CD4-positive, alpha-beta T cell (primary cell): ENCODE data around the gene RARA. TPM values are rescaled to one million over a fixed set of nuclear protein-coding genes. Genes with fewer than 3 reads are reported as not detected.

ENCODE experiments used
- ATAC-seq: fragments of 200-7000 bp; cut with Tn5 transposase; one replicate; pipeline ENCODE4 v1.10.0; 2022; ENCODE audit warnings: mild to moderate bottlenecking; ENCODE audit not compliant: poor library complexity
- CTCF ChIA-PET: fragments of 350-600 bp; sonication (Branson Sonifier 250); formaldehyde crosslinking; loops from one replicate; lab custom pipeline; 2021; ENCODE audit warnings: antibody characterized with exemption, inconsistent platforms; lab: Charles Lee
- POLR2A ChIA-PET: fragments of 350-600 bp; sonication (Branson Sonifier 250); formaldehyde crosslinking; loops from one replicate; lab custom pipeline; 2021; ENCODE audit warnings: antibody characterized with exemption, inconsistent platforms; lab: Charles Lee
- DNase-seq, 14 experiments: peaks; one replicate each; pipeline ENCODE4 v3.0.0-alpha.2; 2013 to 2020; ENCODE audit warnings: mixed read lengths in 2 of 14
- H3K27ac ChIP-seq, 2 donors: one replicate each; pipeline versions ENCODE4 v1.5.1 to v1.7.0; 2013; ENCODE audit warnings: low read length in 2 of 2, low read depth in 1 of 2, mild to moderate bottlenecking in 1 of 2
- H3K27me3 ChIP-seq, 2 experiments: 1 replicate in 1 of 2; 2 replicates in 1 of 2; pipeline versions ENCODE4 v1.6.1 to v1.7.0; 2013; ENCODE audit warnings: low read length in 2 of 2, control low read depth in 1 of 2, mild to moderate bottlenecking in 1 of 2, moderate library complexity in 1 of 2; ENCODE audit not compliant: insufficient read depth in 2 of 2, control insufficient read depth in 1 of 2
- H3K36me3 ChIP-seq: one replicate; pipeline ENCODE4 v1.6.1; 2013; ENCODE audit warnings: low read length, control low read depth; ENCODE audit not compliant: insufficient read depth
- H3K4me1 ChIP-seq: one replicate; pipeline ENCODE4 v1.6.1; 2013; ENCODE audit warnings: low read length, control low read depth; ENCODE audit not compliant: insufficient read depth
- H3K4me3 ChIP-seq: one replicate; pipeline ENCODE4 v1.5.1; 2013; ENCODE audit warnings: mild to moderate bottlenecking, low read length, moderate library complexity
- H3K9me3 ChIP-seq, 2 experiments: 1 replicate in 1 of 2; 2 replicates in 1 of 2; pipeline versions ENCODE4 v1.6.1 to v1.7.0; 2013; ENCODE audit warnings: low read length in 2 of 2, mild to moderate bottlenecking in 2 of 2, control low read depth in 1 of 2, moderate library complexity in 1 of 2; ENCODE audit not compliant: control insufficient read depth in 1 of 2, insufficient read depth in 1 of 2
- H3K27ac Mint-ChIP-seq: one replicate; pipeline ENCODE4 v1.8.0; 2020; ENCODE audit warnings: mixed read lengths
- H3K27me3 Mint-ChIP-seq: one replicate; pipeline ENCODE4 v1.8.0; 2021; ENCODE audit warnings: mixed read lengths
- H3K36me3 Mint-ChIP-seq: one replicate; pipeline ENCODE4 v1.8.0; 2021; ENCODE audit warnings: low read depth, mixed read lengths
- H3K4me1 Mint-ChIP-seq: one replicate; pipeline ENCODE4 v1.8.0; 2021; ENCODE audit warnings: low read depth, mixed read lengths
- H3K4me3 Mint-ChIP-seq: one replicate; pipeline ENCODE4 v1.8.0; 2020; ENCODE audit warnings: mild to moderate bottlenecking, mixed read lengths
- H3K9me3 Mint-ChIP-seq: one replicate; pipeline ENCODE4 v1.8.0; 2020; ENCODE audit warnings: mixed read lengths
- intact Hi-C, 2 experiments: fragments of 100-400 bp; cut with DNase I in 1 of 2; cut with micrococcal nuclease in 1 of 2; formaldehyde crosslinking; loops; one replicate each; pipeline versions ENCODE4 v1.15.1 to v1.9.0; 2023 to 2025; cut with DNase I, micrococcal nuclease
- total RNA-seq, 174 experiments: library from RNA in 2 of 174; stranded (reverse) in 2 of 174; gene quantifications; one replicate each; pipeline ENCODE4 v1.2.3 and lab custom pipeline; 2021 to 2026
- TF ChIP-seq, protein P1 (sequence below): fragments of 200-600 bp; IDR thresholded peaks from one replicate; pipeline ENCODE4 v1.8.0; 2022; ENCODE audit warnings: antibody characterized with exemption, mild to moderate bottlenecking

Gene RARA
- total RNA-seq, 2 experiments from 2014 or later, result 114 to 115 TPM

- Histone ChIP-seq H3K9me3 (no peaks in the 10 kb centered on the region), H3K36me3 (peaks cover 32% of the 10 kb centered on the region), H3K27ac (peak overlapping the region; percentile 55 to 62), H3K4me3 (peak overlapping the region; percentile 0), H3K4me1 (peaks cover 95% of the 10 kb centered on the region), H3K27me3 (no peaks in the 10 kb centered on the region)
- Mint-ChIP-seq H3K27me3 (no peaks in the 10 kb centered on the region), H3K4me3 (peak overlapping the region; percentile 62), H3K36me3 (peaks cover 46% of the 10 kb centered on the region), H3K4me1 (peaks cover 86% of the 10 kb centered on the region), H3K9me3 (no peaks in the 10 kb centered on the region), H3K27ac (peak overlapping the region; percentile 93)
- DNase-seq (no peak), ATAC-seq (no peak)
- ChIA-PET CTCF (interaction anchor here (1.0 to 3.9 kb wide), 2 partner anchors 10 to 11 kb away, joined by 3 to 14 read pairs; no protein-coding TSS in a partner anchor), POLR2A (interaction anchor here (1.2 to 2.8 kb wide), 4 partner anchors 8 to 12 kb away, joined by 3 to 16 read pairs (median 12); no protein-coding TSS in a partner anchor)
- TF ChIP-seq, protein P1, sequence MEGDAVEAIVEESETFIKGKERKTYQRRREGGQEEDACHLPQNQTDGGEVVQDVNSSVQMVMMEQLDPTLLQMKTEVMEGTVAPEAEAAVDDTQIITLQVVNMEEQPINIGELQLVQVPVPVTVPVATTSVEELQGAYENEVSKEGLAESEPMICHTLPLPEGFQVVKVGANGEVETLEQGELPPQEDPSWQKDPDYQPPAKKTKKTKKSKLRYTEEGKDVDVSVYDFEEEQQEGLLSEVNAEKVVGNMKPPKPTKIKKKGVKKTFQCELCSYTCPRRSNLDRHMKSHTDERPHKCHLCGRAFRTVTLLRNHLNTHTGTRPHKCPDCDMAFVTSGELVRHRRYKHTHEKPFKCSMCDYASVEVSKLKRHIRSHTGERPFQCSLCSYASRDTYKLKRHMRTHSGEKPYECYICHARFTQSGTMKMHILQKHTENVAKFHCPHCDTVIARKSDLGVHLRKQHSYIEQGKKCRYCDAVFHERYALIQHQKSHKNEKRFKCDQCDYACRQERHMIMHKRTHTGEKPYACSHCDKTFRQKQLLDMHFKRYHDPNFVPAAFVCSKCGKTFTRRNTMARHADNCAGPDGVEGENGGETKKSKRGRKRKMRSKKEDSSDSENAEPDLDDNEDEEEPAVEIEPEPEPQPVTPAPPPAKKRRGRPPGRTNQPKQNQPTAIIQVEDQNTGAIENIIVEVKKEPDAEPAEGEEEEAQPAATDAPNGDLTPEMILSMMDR, result no peak
- intact Hi-C loops, result no loop called here
These were observed 22.0 kb downstream of the RARA start for GRCh38 chr17:40330850-40331470.

GRCh38 chr17:40331743-40332641 is 23.0 kb downstream of the RARA start:
- ChIA-PET CTCF (interaction anchor here (1.0 kb wide), 1 partner anchor 9 kb away, joined by 3 read pairs; no protein-coding TSS in a partner anchor), POLR2A (interaction anchor here (1.5 to 2.8 kb wide), 3 partner anchors 9 to 12 kb away, joined by 12 to 16 read pairs (median 13); no protein-coding TSS in a partner anchor)
- peak overlapping the region; percentile 51 for H3K4me3 Mint-ChIP-seq
- peaks cover 46% of the 10 kb centered on the region for H3K36me3 Mint-ChIP-seq
- intact Hi-C loops, result no loop called here
- Histone ChIP-seq H3K4me1 (peaks cover 88% of the 10 kb centered on the region), H3K27ac (peak overlapping the region in 1 of 2 donors; percentile 15), H3K36me3 (peaks cover 33% of the 10 kb centered on the region), H3K4me3 (no peak overlapping the region), H3K9me3 (no peaks in the 10 kb centered on the region), H3K27me3 (no peaks in the 10 kb centered on the region)
- no peaks in the 10 kb centered on the region for H3K27me3 Mint-ChIP-seq
- ATAC-seq (no peak), DNase-seq (peak in 1 of 14 experiments; percentile 32)
- TF ChIP-seq, protein P1, result no peak
- peak overlapping the region; percentile 93 for H3K27ac Mint-ChIP-seq
- peaks cover 79% of the 10 kb centered on the region for H3K4me1 Mint-ChIP-seq
- no peaks in the 10 kb centered on the region for H3K9me3 Mint-ChIP-seq

GRCh38 chr17:40333781-40334448 is 24.9 kb downstream of the RARA start:
- intact Hi-C loops, result no loop called here
- Histone ChIP-seq H3K9me3 (no peaks in the 10 kb centered on the region), H3K4me1 (peaks cover 89% of the 10 kb centered on the region), H3K4me3 (no peak overlapping the region), H3K27ac (peak overlapping the region in 1 of 2 donors; percentile 52), H3K27me3 (no peaks in the 10 kb centered on the region), H3K36me3 (peaks cover 33% of the 10 kb centered on the region)
- ATAC-seq (no peak), DNase-seq (peak in 1 of 14 experiments; percentile 21)
- H3K9me3 Mint-ChIP-seq, result no peaks in the 10 kb centered on the region
- H3K4me1 Mint-ChIP-seq, result peaks cover 73% of the 10 kb centered on the region
- H3K27me3 Mint-ChIP-seq, result no peaks in the 10 kb centered on the region
- H3K4me3 Mint-ChIP-seq, result peak overlapping the region; percentile 65
- TF ChIP-seq, protein P1, result no peak
- ChIA-PET CTCF (interaction anchor here (0.9 to 1.0 kb wide), 2 partner anchors 16 to 20 kb away, joined by 3 read pairs; no protein-coding TSS in a partner anchor), POLR2A (interaction anchor here (1.1 to 3.0 kb wide), 2 partner anchors 12 to 14 kb away, joined by 3 to 18 read pairs; no protein-coding TSS in a partner anchor)
- H3K27ac Mint-ChIP-seq, result peak overlapping the region; percentile 85
- peaks cover 54% of the 10 kb centered on the region for H3K36me3 Mint-ChIP-seq
